Activated naive CD4-positive, alpha-beta T cell treated with anti-CD3 and anti-CD28 coated beads, Interleukin-2, amount 50 U/mL, for 72 hours (primary cell): Measurements from ENCODE around the gene CCDC148. TPM values are rescaled to one million over a fixed set of nuclear protein-coding genes. Genes with fewer than 3 reads are reported as not detected.
A peak's percentile ranks its signal among the peaks of the same experiment; 100 is the strongest.
"Not testable (repeated sequence)": the region's sequence is repeated elsewhere in the genome, so short reads cannot be mapped to it uniquely, and the experiment has no call there.

Source experiments
- ATAC-seq, 2 donors: fragments of 150-1000 bp; cut with Tn5 transposase; 2 replicates each; pipeline ENCODE4 v1.10.0; 2021; ENCODE audit warnings: mild to moderate bottlenecking in 2 of 2, moderate library complexity in 2 of 2
- DNase-seq, 2 donors: peaks; one replicate each; pipeline ENCODE4 v3.0.0; 2021 to 2022; ENCODE audit warnings: low spot score in 2 of 2
- H3K27ac Mint-ChIP-seq, 2 donors: one replicate each; pipeline ENCODE4 v1.8.0; 2022; ENCODE audit warnings: mild to moderate bottlenecking in 2 of 2, mixed read lengths in 2 of 2
- H3K36me3 Mint-ChIP-seq, 2 donors: one replicate each; pipeline ENCODE4 v1.8.0; 2022; ENCODE audit warnings: mixed read lengths in 2 of 2
- H3K9me3 Mint-ChIP-seq, 2 donors: one replicate each; pipeline ENCODE4 v1.8.0; 2022; ENCODE audit warnings: mixed read lengths in 2 of 2
- total RNA-seq, 2 donors: library from RNA; stranded (reverse); gene quantifications; one replicate each; pipeline ENCODE4 v1.2.3, GENCODE V29; 2022

Gene CCDC148
- total RNA-seq, 2 donors from 2014 or later = 0.08 TPM; not detected in 1

- DNase-seq = no peak
- no peaks in the 10 kb centered on the region for H3K36me3 Mint-ChIP-seq
- no peaks in the 10 kb centered on the region for H3K9me3 Mint-ChIP-seq
- H3K27ac Mint-ChIP-seq = no peak overlapping the region
- no peak for ATAC-seq
These were observed 217.3 kb downstream of the CCDC148 start for GRCh38 chr2:158239271-158239670.

- no peaks in the 10 kb centered on the region for H3K36me3 Mint-ChIP-seq
- DNase-seq (no peak), ATAC-seq (no peak)
- H3K27ac Mint-ChIP-seq = no peak overlapping the region
- H3K9me3 Mint-ChIP-seq = no peaks in the 10 kb centered on the region
These were observed 222.1 kb downstream of the CCDC148 start for GRCh38 chr2:158234497-158234896.

GRCh38 chr2:158232476-158232875, 224.1 kb downstream of the CCDC148 start:
- ATAC-seq (no peak), DNase-seq (no peak)
- no peak overlapping the region for H3K27ac Mint-ChIP-seq
- H3K9me3 Mint-ChIP-seq = no peaks in the 10 kb centered on the region
- H3K36me3 Mint-ChIP-seq = no peaks in the 10 kb centered on the region

GRCh38 chr2:158228943-158229508, 227.5 kb downstream of the CCDC148 start:
- no peak overlapping the region for H3K27ac Mint-ChIP-seq
- H3K9me3 Mint-ChIP-seq = no peaks in the 10 kb centered on the region
- ATAC-seq = no peak
- no peak for DNase-seq
- H3K36me3 Mint-ChIP-seq = no peaks in the 10 kb centered on the region

GRCh38 chr2:158223066-158223465, 233.5 kb downstream of the CCDC148 start:
- H3K27ac Mint-ChIP-seq, H3K36me3 Mint-ChIP-seq, H3K9me3 Mint-ChIP-seq, ATAC-seq, DNase-seq: not testable (repeated sequence)

GRCh38 chr2:158221063-158222020, 235.2 kb downstream of the CCDC148 start:
- DNase-seq (no peak), ATAC-seq (no peak)
- H3K36me3 Mint-ChIP-seq = peaks cover 4 to 5% of the 10 kb centered on the region in 2 donors
- no peaks in the 10 kb centered on the region for H3K9me3 Mint-ChIP-seq
- H3K27ac Mint-ChIP-seq = no peak overlapping the region

GRCh38 chr2:158217593-158217992, 239.0 kb downstream of the CCDC148 start:
- Mint-ChIP-seq H3K9me3 (no peaks in the 10 kb centered on the region), H3K27ac (no peak overlapping the region), H3K36me3 (peaks cover 1 to 5% of the 10 kb centered on the region in 2 donors)
- DNase-seq = no peak
- ATAC-seq = no peak

GRCh38 chr2:158214431-158214830, 242.1 kb downstream of the CCDC148 start:
- H3K27ac Mint-ChIP-seq = no peak overlapping the region
- peak in 1 of 2 donors; percentile 51 for ATAC-seq
- peaks cover 0 to 3% of the 10 kb centered on the region in 2 donors for H3K36me3 Mint-ChIP-seq
- H3K9me3 Mint-ChIP-seq = no peaks in the 10 kb centered on the region
- no peak for DNase-seq

GRCh38 chr2:158213773-158214172, 242.8 kb downstream of the CCDC148 start:
- no peak for ATAC-seq
- DNase-seq = no peak
- H3K27ac Mint-ChIP-seq = no peak overlapping the region
- no peaks in the 10 kb centered on the region for H3K36me3 Mint-ChIP-seq
- H3K9me3 Mint-ChIP-seq = no peaks in the 10 kb centered on the region

- no peak for DNase-seq
- no peak for ATAC-seq
- no peaks in the 10 kb centered on the region for H3K9me3 Mint-ChIP-seq
- H3K36me3 Mint-ChIP-seq = no peaks in the 10 kb centered on the region
- H3K27ac Mint-ChIP-seq = no peak overlapping the region
These were observed 244.3 kb downstream of the CCDC148 start for GRCh38 chr2:158212301-158212700.

- no peak for DNase-seq
- no peaks in the 10 kb centered on the region for H3K9me3 Mint-ChIP-seq
These were observed 245.1 kb downstream of the CCDC148 start for GRCh38 chr2:158211502-158211901.

GRCh38 chr2:158207354-158207753, 249.2 kb downstream of the CCDC148 start:
- no peak overlapping the region for H3K27ac Mint-ChIP-seq
- H3K9me3 Mint-ChIP-seq = no peaks in the 10 kb centered on the region
- ATAC-seq = no peak
- H3K36me3 Mint-ChIP-seq = no peaks in the 10 kb centered on the region
- DNase-seq = no peak

More at GRCh38 chr2:158211502-158211901, 245.1 kb downstream of the CCDC148 start:
- H3K36me3 Mint-ChIP-seq = no peaks in the 10 kb centered on the region
- H3K27ac Mint-ChIP-seq = no peak overlapping the region
- no peak for ATAC-seq

GRCh38 chr2:158205215-158205614, 251.3 kb downstream of the CCDC148 start:
- no peak for DNase-seq
- no peaks in the 10 kb centered on the region for H3K9me3 Mint-ChIP-seq
- no peaks in the 10 kb centered on the region for H3K36me3 Mint-ChIP-seq
- ATAC-seq = no peak
- H3K27ac Mint-ChIP-seq = peak overlapping the region; percentile 1 to 80

- peak in 1 of 2 donors; percentile 28 for ATAC-seq
- no peaks in the 10 kb centered on the region for H3K36me3 Mint-ChIP-seq
- no peaks in the 10 kb centered on the region for H3K9me3 Mint-ChIP-seq
- peak overlapping the region; percentile 1 to 80 for H3K27ac Mint-ChIP-seq
- no peak for DNase-seq
These were observed 251.8 kb downstream of the CCDC148 start for GRCh38 chr2:158204741-158205165.

- Mint-ChIP-seq H3K9me3 (no peaks in the 10 kb centered on the region), H3K27ac (no peak overlapping the region), H3K36me3 (no peaks in the 10 kb centered on the region)
- ATAC-seq = no peak
- DNase-seq = no peak
These were observed 254.3 kb downstream of the CCDC148 start for GRCh38 chr2:158202161-158202815.

- ATAC-seq = no peak
- Mint-ChIP-seq H3K9me3 (no peaks in the 10 kb centered on the region), H3K27ac (no peak overlapping the region), H3K36me3 (no peaks in the 10 kb centered on the region)
- no peak for DNase-seq
These were observed 256.5 kb downstream of the CCDC148 start for GRCh38 chr2:158199928-158200650.

GRCh38 chr2:158197940-158198339, 258.6 kb downstream of the CCDC148 start:
- H3K9me3 Mint-ChIP-seq = no peaks in the 10 kb centered on the region
- H3K36me3 Mint-ChIP-seq = no peaks in the 10 kb centered on the region
- ATAC-seq (no peak), DNase-seq (no peak)
- no peak overlapping the region for H3K27ac Mint-ChIP-seq
